K562 (cell line): Measurements from ENCODE around the gene RPL35. TPM values are rescaled to one million over a fixed set of nuclear protein-coding genes. Genes with fewer than 3 reads are reported as not detected.

ENCODE experiments used
- ATF7 ChIP-seq: fragments of 450-650 bp; IDR thresholded peaks from 2 replicates; pipeline ENCODE4 v1.7.1; 2014; ENCODE audit warnings: mild to moderate bottlenecking, moderate library complexity
- BCOR ChIP-seq: fragments of 450-650 bp; IDR thresholded peaks from 2 replicates; pipeline ENCODE4 v1.6.1; 2016
- CBFB ChIP-seq: sonication (generic); formaldehyde crosslinking; IDR thresholded peaks from 2 replicates; pipeline ENCODE4 v1.4.0; 2020; ENCODE audit warnings: mild to moderate bottlenecking, missing genetic modification reagents
- ETV5 ChIP-seq: sonication (generic); formaldehyde crosslinking; IDR thresholded peaks from 2 replicates; pipeline ENCODE4 v1.4.0; 2020; ENCODE audit warnings: low read depth, mild to moderate bottlenecking, missing genetic modification reagents
- HCFC1 ChIP-seq: IDR thresholded peaks from 2 replicates; pipeline ENCODE4 v1.6.1; 2012; ENCODE audit warnings: low read depth, low read length, improper control_type of control experiment
- RBM34 ChIP-seq: fragments of 200-400 bp; formaldehyde crosslinking; IDR thresholded peaks from 2 replicates; pipeline ENCODE4 v1.6.1; 2018; ENCODE audit warnings: low read length, borderline replicate concordance; ENCODE audit not compliant: insufficient read depth
- SAP30 ChIP-seq: fragments of 200-600 bp; sonication (generic); IDR thresholded peaks from 2 replicates; pipeline ENCODE4 v1.6.1; 2012; ENCODE audit warnings: borderline replicate concordance, low read depth, mild to moderate bottlenecking, moderate library complexity, low read length, control low read depth, inconsistent platforms; ENCODE audit not compliant: insufficient read depth, poor library complexity, severe bottlenecking
- TFAP4 ChIP-seq: sonication (generic); formaldehyde crosslinking; IDR thresholded peaks from 2 replicates; pipeline ENCODE4 v1.8.0; 2022; ENCODE audit warnings: missing genetic modification reagents, mild to moderate bottlenecking, moderate library complexity, borderline replicate concordance
- ZBTB40 ChIP-seq, 2 experiments: fragments of 450-650 bp in 1 of 2; sonication (generic) in 1 of 2; formaldehyde crosslinking in 1 of 2; IDR thresholded peaks; 2 replicates each; pipeline versions ENCODE4 v1.7.1 to v1.9.0; 2016 to 2022; ENCODE audit warnings: inconsistent platforms in 1 of 2, mild to moderate bottlenecking in 1 of 2, missing genetic modification reagents in 1 of 2
- ZNF253 ChIP-seq: fragments of 250-450 bp; sonication (Bioruptor Pico); conservative IDR thresholded peaks from 2 replicates; pipeline ENCODE4 v1.6.1; 2021; ENCODE audit warnings: mild to moderate bottlenecking
- ZNF764 ChIP-seq: fragments of 250-450 bp; sonication (Bioruptor Pico); IDR thresholded peaks from 2 replicates; pipeline ENCODE4 v1.4.0; 2020; ENCODE audit warnings: low read depth, mild to moderate bottlenecking, moderate library complexity
- ZNF830 ChIP-seq: fragments of 250-450 bp; sonication (Bioruptor Pico); IDR thresholded peaks from 2 replicates; pipeline ENCODE4 v1.5.0; 2021; ENCODE audit warnings: mild to moderate bottlenecking
- polyA plus RNA-seq, 8 experiments: library from polyadenylated mRNA; depleted of rRNA in 4 of 8; stranded (reverse) in 5 of 8; unstranded in 3 of 8; fragments of >200 nt; fragmentation: Nextera tagmentation in 2 of 8; fragmentation: Illumina TruSeq in 1 of 8; extraction: Ambion mirVana in 2 of 8; extraction: Trizol in 1 of 8; gene quantifications; 2 replicates each; pipeline versions ENCODE4 v1.2.1 to v1.2.3, GENCODE V29; 2011 to 2014; ENCODE audit warnings: inconsistent platforms in 1 of 8, missing spikeins in 1 of 8
- total RNA-seq, 7 experiments: library from RNA; depleted of rRNA in 6 of 7; stranded (reverse); fragments of >200 nt in 6 of 7; fragmentation: Illumina TruSeq in 2 of 7; extraction: Trizol in 2 of 7; gene quantifications; 2 replicates each; pipeline versions ENCODE4 v1.2.1 to v1.2.3, GENCODE V29; 2011 to 2021; ENCODE audit warnings: low replicate concordance in 1 of 7
- TF ChIP-seq, protein P1 (sequence below): fragments of 450-650 bp; IDR thresholded peaks from 2 replicates; pipeline ENCODE4 v1.6.1; 2016

Gene RPL35
- total and polyA plus RNA-seq, 9 of the 15 experiments (the other 6 are each of a cell fraction or from before 2014, with no cell fraction given): 1,755 to 5,101 (median 3,405) TPM

- TF ChIP-seq, protein P1, sequence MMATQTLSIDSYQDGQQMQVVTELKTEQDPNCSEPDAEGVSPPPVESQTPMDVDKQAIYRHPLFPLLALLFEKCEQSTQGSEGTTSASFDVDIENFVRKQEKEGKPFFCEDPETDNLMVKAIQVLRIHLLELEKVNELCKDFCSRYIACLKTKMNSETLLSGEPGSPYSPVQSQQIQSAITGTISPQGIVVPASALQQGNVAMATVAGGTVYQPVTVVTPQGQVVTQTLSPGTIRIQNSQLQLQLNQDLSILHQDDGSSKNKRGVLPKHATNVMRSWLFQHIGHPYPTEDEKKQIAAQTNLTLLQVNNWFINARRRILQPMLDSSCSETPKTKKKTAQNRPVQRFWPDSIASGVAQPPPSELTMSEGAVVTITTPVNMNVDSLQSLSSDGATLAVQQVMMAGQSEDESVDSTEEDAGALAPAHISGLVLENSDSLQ: peak; percentile 27; the same call in 1 of the 2 replicates
- TF ChIP-seq BCOR (0 out of 2 replicates have a peak, but pooled peaks have one; percentile 8), HCFC1 (peak; percentile 58), CBFB (CRISPR knock-in tag) (0 out of 2 replicates have a peak, but pooled peaks have one; percentile 57), RBM34 (no peak), ZBTB40 (IDR thresholded peaks at IDR 0.05) (peak; percentile 94), ZBTB40 (CRISPR knock-in tag; IDR thresholded peaks at IDR 0.05) (no peak), ETV5 (CRISPR knock-in tag) (peak; percentile 47; the same call in 1 of the 2 replicates), TFAP4 (CRISPR knock-in tag) (no peak; the same call in 1 of the 2 replicates), ZNF764 (CRISPR knock-in tag) (no peak), ZNF830 (CRISPR knock-in tag) (no peak), SAP30 (peak; percentile 48), ATF7 (peak; percentile 62; the same call in 1 of the 2 replicates), ZNF253 (CRISPR knock-in tag) (no peak)
Measured at GRCh38 chr9:124868511-124869465, 7.0 kb upstream of the RPL35 start (continued).
